A673 (cell line): ENCODE measurements around the gene PCNX3. TPM values are rescaled to one million over a fixed set of nuclear protein-coding genes. Genes with fewer than 3 reads are reported as not detected.

Source experiments
- microRNA-seq: library from miRNA; unstranded; fragments of <30 nt; microRNA quantifications from one replicate; pipeline ENCODE4 v1.2.0, GENCODE V29; 2021
- total RNA-seq: library from RNA; stranded (reverse); gene quantifications from 2 replicates; pipeline ENCODE4 v1.2.3, GENCODE V29; 2021

The PCNX3 gene
- total RNA-seq, 1 experiment from 2014 or later: 68.0 TPM

Small RNA genes within 50 kb of the gene (microRNA-seq; reads per million reads assigned to microRNA genes)
- gene MIR4489 (not detected), gene MIR4690 (2.7 reads per million, percentile 3 among the genes with 10 or more reads in this experiment)

Other genes starting within 250 kb of the PCNX3 start
- 5.3 and 7.4 TPM in 2 replicates for gene SLC25A45, start 233.1 kb upstream of the PCNX3 start, total RNA-seq
- 43.2 and 51.1 TPM in 2 replicates for gene FRMD8, start 229.1 kb upstream of the PCNX3 start, total RNA-seq
- 196 and 211 TPM in 2 replicates for gene NEAT1, start 193.0 kb upstream of the PCNX3 start, total RNA-seq
- gene MALAT1, start 116.7 kb upstream of the PCNX3 start, total RNA-seq: 4,586 and 4,701 TPM in 2 replicates
- 90.6 and 95.7 TPM in 2 replicates for gene SCYL1, start 90.7 kb upstream of the PCNX3 start, total RNA-seq
- gene LTBP3, start 57.4 kb upstream of the PCNX3 start, total RNA-seq: 92.1 and 123 TPM in 2 replicates
- gene ZNRD2, start 45.3 kb upstream of the PCNX3 start, total RNA-seq: 95.4 and 98.9 TPM in 2 replicates
- 79.8 and 88.3 TPM in 2 replicates for gene FAM89B, start 43.2 kb upstream of the PCNX3 start, total RNA-seq
- 29.5 and 40.9 TPM in 2 replicates for gene EHBP1L1, start 39.7 kb upstream of the PCNX3 start, total RNA-seq
- 1.7 and 2.3 TPM in 2 replicates for gene KCNK7, start 20.0 kb upstream of the PCNX3 start, total RNA-seq
- gene MAP3K11, start 1.6 kb upstream of the PCNX3 start, total RNA-seq: 92.8 and 94.2 TPM in 2 replicates
- 30.0 and 43.2 TPM in 2 replicates for gene SIPA1, start 22.3 kb downstream of the PCNX3 start, total RNA-seq
- 92.0 and 99.3 TPM in 2 replicates for gene RELA, start 47.1 kb downstream of the PCNX3 start, total RNA-seq
- gene KAT5, start 96.5 kb downstream of the PCNX3 start, total RNA-seq: 68.1 and 71.3 TPM in 2 replicates
- 73.6 and 80.2 TPM in 2 replicates for gene RNASEH2C, start 105.0 kb downstream of the PCNX3 start, total RNA-seq
- gene AP5B1, start 165.2 kb downstream of the PCNX3 start, total RNA-seq: 22.5 and 22.8 TPM in 2 replicates
- not detected in 2 replicates for gene OVOL1, start 171.3 kb downstream of the PCNX3 start, total RNA-seq
- 2.0 and 2.1 TPM in 2 replicates for gene SNX32, start 218.2 kb downstream of the PCNX3 start, total RNA-seq
- 1,449 and 1,649 TPM in 2 replicates for gene CFL1, start 242.4 kb downstream of the PCNX3 start, total RNA-seq
- 64.6 and 77.4 TPM in 2 replicates for gene MUS81, start 244.7 kb downstream of the PCNX3 start, total RNA-seq